SK-N-SH (cell line): ENCODE measurements around the gene CST9. TPM values are rescaled to one million over a fixed set of nuclear protein-coding genes. Genes with fewer than 3 reads are reported as not detected.

Source experiments
- CTCF ChIA-PET: fragments of 300-600, 350-600 bp; formaldehyde crosslinking; extraction: SDS; loops from one replicate; lab custom pipeline; 2021; lab: Yijun Ruan, JAX
- POLR2A ChIA-PET: fragments of 350-600 bp; sonication (Branson Sonifier 250); formaldehyde crosslinking; extraction: SDS; loops from one replicate; lab custom pipeline; 2020; ENCODE audit warnings: antibody characterized with exemption, inconsistent platforms; lab: Yijun Ruan, JAX
- DNase-seq: peaks from one replicate; pipeline ENCODE4 v3.0.0; 2012
- H2AFZ ChIP-seq: fragments of 200-600 bp; sonication (generic); 2 replicates; pipeline ENCODE4 v1.8.1; 2016; ENCODE audit warnings: antibody characterized with exemption, mild to moderate bottlenecking, low read depth
- H3F3A ChIP-seq: fragments of 200-600 bp; sonication (generic); replicated peaks from 2 replicates; pipeline ENCODE3; 2016; ENCODE audit warnings: antibody characterized with exemption, mild to moderate bottlenecking; ENCODE audit not compliant: insufficient read depth
- H3K27ac ChIP-seq, 2 experiments: fragments of 200-500 bp in 1 of 2; fragments of 200-600 bp in 1 of 2; sonication (Bioruptor generic) in 1 of 2; sonication (generic), shearing (Covaris generic) in 1 of 2; 2 replicates each; pipeline versions ENCODE4 v1.5.1 to v1.6.1; 2014 to 2016; ENCODE audit warnings: low read depth in 2 of 2, inconsistent platforms in 1 of 2, low read length in 1 of 2, mild to moderate bottlenecking in 1 of 2, mixed read lengths in 1 of 2
- H3K27me3 ChIP-seq: fragments of 200-600 bp; sonication (generic), shearing (Covaris generic); 2 replicates; pipeline ENCODE4 v1.6.1; 2016; ENCODE audit warnings: mixed run types; ENCODE audit not compliant: insufficient read depth
- H3K36me3 ChIP-seq, 2 experiments: fragments of 200-500 bp in 1 of 2; fragments of 200-600 bp in 1 of 2; sonication (Bioruptor generic) in 1 of 2; sonication (generic) in 1 of 2; replicated peaks in 1 of 2; 2 replicates each; pipeline versions ENCODE3 to v1.5.1; 2014 to 2016; ENCODE audit warnings: low read length in 1 of 2, mild to moderate bottlenecking in 1 of 2; ENCODE audit not compliant: insufficient read depth in 2 of 2, control insufficient read depth in 1 of 2
- H3K4me1 ChIP-seq, 2 experiments: fragments of 200-500 bp in 1 of 2; fragments of 200-600 bp in 1 of 2; sonication (Bioruptor generic) in 1 of 2; sonication (generic), shearing (Covaris generic) in 1 of 2; 2 replicates each; pipeline versions ENCODE4 v1.5.1 to v1.6.1; 2014 to 2016; ENCODE audit warnings: low read depth in 1 of 2, low read length in 1 of 2, mixed run types in 1 of 2; ENCODE audit not compliant: insufficient read depth in 2 of 2, control insufficient read depth in 1 of 2
- H3K4me2 ChIP-seq: fragments of 200-600 bp; sonication (generic), shearing (Covaris generic); 2 replicates; pipeline ENCODE4 v1.6.1; 2017; ENCODE audit warnings: mixed run types
- H3K4me3 ChIP-seq, 2 experiments: fragments of 200-500 bp in 1 of 2; fragments of 200-600 bp in 1 of 2; sonication (Bioruptor generic) in 1 of 2; sonication (generic), shearing (Covaris generic) in 1 of 2; 2 replicates each; pipeline versions ENCODE4 v1.5.1 to v1.8.1; 2014 to 2016; ENCODE audit warnings: low read depth in 2 of 2, inconsistent platforms in 1 of 2, low read length in 1 of 2, mild to moderate bottlenecking in 1 of 2, mixed read lengths in 1 of 2, moderate library complexity in 1 of 2
- H3K79me2 ChIP-seq: fragments of 200-600 bp; sonication (generic); 2 replicates; pipeline ENCODE4 v1.8.1; 2017; ENCODE audit warnings: mild to moderate bottlenecking; ENCODE audit not compliant: insufficient read depth
- H3K9ac ChIP-seq: fragments of 200-600 bp; sonication (generic); 2 replicates; pipeline ENCODE4 v1.6.1; 2017; ENCODE audit warnings: mixed run types
- H3K9me2 ChIP-seq: fragments of 200-600 bp; sonication (generic); 2 replicates; pipeline ENCODE4 v1.6.1; 2017; ENCODE audit warnings: mixed run types
- H3K9me3 ChIP-seq: fragments of 200-600 bp; sonication (generic); 2 replicates; pipeline ENCODE4 v1.6.1; 2017; ENCODE audit warnings: mixed run types, mild to moderate bottlenecking, moderate library complexity
- H4K20me1 ChIP-seq: fragments of 200-600 bp; sonication (generic); 2 replicates; pipeline ENCODE4 v1.6.1; 2017; ENCODE audit warnings: mild to moderate bottlenecking, mixed run types; ENCODE audit not compliant: insufficient read depth
- EP300 ChIP-seq, 2 experiments: IDR thresholded peaks; 2 replicates each; pipeline versions ENCODE4 v1.4.0 to v1.6.1; 2012; ENCODE audit warnings: borderline replicate concordance in 1 of 2, low read depth in 1 of 2, low read length in 1 of 2
- GABPA ChIP-seq: IDR thresholded peaks from 2 replicates; pipeline ENCODE4 v1.4.0; 2012; ENCODE audit warnings: low read depth, mild to moderate bottlenecking
- GATA2 ChIP-seq: sonication (generic); formaldehyde crosslinking; IDR thresholded peaks from 2 replicates; pipeline ENCODE4 v1.5.0; 2020; ENCODE audit warnings: mild to moderate bottlenecking, missing genetic modification reagents
- JUND ChIP-seq: IDR thresholded peaks from 2 replicates; pipeline ENCODE4 v1.4.0; 2012
- MEF2A ChIP-seq: IDR thresholded peaks from 2 replicates; pipeline ENCODE4 v1.4.0; 2012; ENCODE audit warnings: low read depth, borderline replicate concordance
- MXI1 ChIP-seq: IDR thresholded peaks from 2 replicates; pipeline ENCODE4 v1.6.1; 2012; ENCODE audit warnings: mild to moderate bottlenecking, low read depth, low read length, improper control_type of control experiment
- NFIC ChIP-seq: IDR thresholded peaks from 2 replicates; pipeline ENCODE4 v1.4.0; 2012; ENCODE audit warnings: borderline replicate concordance
- NRF1 ChIP-seq: IDR thresholded peaks from 2 replicates; pipeline ENCODE4 v1.6.1; 2012; ENCODE audit warnings: low read depth, mild to moderate bottlenecking, low read length
- POLR2AphosphoS5 ChIP-seq: IDR thresholded peaks from 2 replicates; pipeline ENCODE4 v1.6.1; 2012; ENCODE audit warnings: low read depth, low read length
- RAD21 ChIP-seq: IDR thresholded peaks from 2 replicates; pipeline ENCODE4 v1.6.1; 2012; ENCODE audit warnings: mild to moderate bottlenecking, low read length
- RFX5 ChIP-seq: IDR thresholded peaks from 2 replicates; pipeline ENCODE4 v1.6.1; 2012; ENCODE audit warnings: mild to moderate bottlenecking, improper control_type of control experiment, low read length
- RXRA ChIP-seq: IDR thresholded peaks from 2 replicates; pipeline ENCODE4 v1.4.0; 2012; ENCODE audit warnings: low read depth, mild to moderate bottlenecking, borderline replicate concordance
- SIN3A ChIP-seq: IDR thresholded peaks from 2 replicates; pipeline ENCODE4 v1.6.1; 2012; ENCODE audit warnings: low read depth, mild to moderate bottlenecking, low read length, moderate library complexity, borderline replicate concordance
- SMC3 ChIP-seq: IDR thresholded peaks from 2 replicates; pipeline ENCODE4 v1.6.1; 2012; ENCODE audit warnings: low read depth, low read length, improper control_type of control experiment
- WGBS: methylation state at CpG from one replicate; pipeline ENCODE4 v1.1.6; 2017; ENCODE audit warnings: low lambda C conversion rate; 5-methylcytosine and 5-hydroxymethylcytosine counted together
- polyA plus RNA-seq, 3 experiments: library from polyadenylated mRNA; depleted of rRNA; stranded (reverse); fragments of >200 nt; gene quantifications; 2 replicates each; pipeline ENCODE4 v1.2.3, GENCODE V29; 2012
- TF ChIP-seq, protein P1 (sequence below): fragments of 150-350 bp; IDR thresholded peaks from 2 replicates; pipeline ENCODE4 v1.6.1; 2016; ENCODE audit warnings: mild to moderate bottlenecking, low read depth, low read length
- TF ChIP-seq, protein P2 (sequence below): fragments of 150-350 bp; IDR thresholded peaks from 2 replicates; pipeline ENCODE4 v1.6.1; 2017; ENCODE audit warnings: antibody characterized with exemption, low read length, low read depth, borderline replicate concordance
- TF ChIP-seq, protein P3 (sequence below): fragments of 200-600 bp; sonication (generic); IDR thresholded peaks from 2 replicates; pipeline ENCODE4 v1.6.1; 2017; ENCODE audit warnings: antibody characterized with exemption, mild to moderate bottlenecking, moderate library complexity

CST9 gene
- polyA plus RNA-seq, 1 of the 3 experiments (the other 2 are of a cell fraction): not detected

DNA sequence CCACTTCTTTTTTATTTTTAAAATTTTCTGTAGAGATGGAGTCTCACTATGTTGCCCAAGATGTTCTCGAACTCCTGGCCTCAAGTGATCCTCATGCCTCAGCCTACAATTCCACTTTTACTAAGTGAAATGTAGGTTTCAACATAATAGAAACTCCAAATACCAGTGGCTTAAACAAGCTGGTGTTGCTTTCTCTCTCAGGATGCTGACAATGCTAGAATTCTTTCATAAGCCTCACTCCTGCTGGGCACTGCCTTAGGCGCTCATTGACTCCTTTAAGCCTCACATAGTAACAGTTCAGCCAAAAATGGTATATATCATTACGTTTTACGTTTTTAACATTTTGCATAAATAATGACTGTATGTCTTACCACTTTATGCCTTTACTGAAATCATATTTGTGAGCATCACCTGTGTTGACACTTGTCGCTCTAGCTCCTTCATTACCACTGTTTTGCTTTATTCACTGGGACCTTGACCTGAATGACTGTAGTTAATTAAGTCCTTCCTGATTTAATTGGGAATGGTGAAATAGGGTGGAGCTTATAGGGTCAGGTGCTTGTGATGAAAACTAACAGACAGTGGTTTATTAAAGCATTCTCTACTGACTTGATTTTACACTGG, 3.9 kb upstream of the CST9 start:
- WGBS: 64% methylated on average over 5 of the region's 5 CpGs
- H3K36me3 ChIP-seq: no peaks in the 10 kb centered on the region
- H3K9me2 ChIP-seq: no peaks in the 10 kb centered on the region
- no peaks in the 10 kb centered on the region for H3K79me2 ChIP-seq
- peaks cover 49% of the 10 kb centered on the region for H3K27me3 ChIP-seq
- no peak overlapping the region for H3K4me2 ChIP-seq
- no peak for TF ChIP-seq MXI1
- no peak for TF ChIP-seq MEF2A
- no peak for DNase-seq
- no peak overlapping the region for H3K9ac ChIP-seq
- no peak overlapping the region for H3K4me3 ChIP-seq
- ChIA-PET POLR2A (no interaction called here), CTCF (interaction anchor here (1.1 to 9.5 kb wide), 3 partner anchors 10 to 167 kb away, joined by 3 to 92 read pairs (median 3); no protein-coding TSS in a partner anchor)
- no peak overlapping the region for H3K27ac ChIP-seq
- no peaks in the 10 kb centered on the region for H3F3A ChIP-seq
- no peak overlapping the region for H2AFZ ChIP-seq
- no peaks in the 10 kb centered on the region for H4K20me1 ChIP-seq
- H3K9me3 ChIP-seq: no peaks in the 10 kb centered on the region
- no peaks in the 10 kb centered on the region for H3K4me1 ChIP-seq

DNA sequence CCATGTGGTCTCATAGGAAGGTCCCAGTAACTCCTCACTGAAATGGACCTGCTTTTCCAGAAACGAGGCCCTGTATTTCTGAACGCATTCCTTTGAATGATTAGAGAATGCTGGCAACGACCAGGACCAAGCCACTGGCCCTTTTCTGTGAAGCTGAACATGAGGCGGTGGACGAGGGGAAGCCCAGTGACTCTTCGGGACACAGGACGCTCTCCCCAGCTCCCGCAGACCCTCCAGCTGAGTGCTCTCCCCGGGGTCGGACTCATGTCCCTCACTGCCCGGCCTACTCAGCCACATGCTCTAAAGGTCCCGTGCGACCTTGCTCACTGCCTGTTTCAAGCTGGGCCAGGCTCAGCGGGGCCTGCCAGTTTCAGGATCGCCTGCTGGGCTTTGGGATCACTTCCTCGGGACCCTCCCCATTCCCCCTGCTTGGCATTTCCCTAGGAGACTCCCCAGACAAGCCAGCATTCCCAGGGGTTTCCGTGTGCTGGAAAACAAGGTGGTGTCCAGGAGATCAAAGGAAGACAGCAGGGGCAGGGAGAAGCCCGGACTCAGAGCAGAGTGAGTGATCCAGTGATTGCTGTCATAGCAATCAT, 2.6 kb upstream of the CST9 start:
- POLR2A ChIA-PET: no interaction called here
- Histone ChIP-seq H3K9ac (no peak overlapping the region), H3K4me1 (no peaks in the 10 kb centered on the region), H3K27ac (no peak overlapping the region), H4K20me1 (no peaks in the 10 kb centered on the region), H3K4me3 (no peak overlapping the region), H3K79me2 (no peaks in the 10 kb centered on the region), H3K27me3 (peaks cover 49% of the 10 kb centered on the region), H3K9me3 (no peaks in the 10 kb centered on the region), H2AFZ (no peak overlapping the region), H3K36me3 (no peaks in the 10 kb centered on the region), H3K9me2 (no peaks in the 10 kb centered on the region), H3K4me2 (no peak overlapping the region), H3F3A (no peaks in the 10 kb centered on the region)
- DNase-seq: no peak
- 45% methylated on average over 9 of the region's 18 CpGs for WGBS
- CTCF ChIA-PET: interaction anchor here (1.1 to 9.5 kb wide), 5 partner anchors 9 to 258 kb away, joined by 3 to 92 read pairs (median 8); partner anchors contain the start of gene NXT1
- TF ChIP-seq NRF1 (no peak), SMC3 (no peak), RFX5 (no peak)

DNA sequence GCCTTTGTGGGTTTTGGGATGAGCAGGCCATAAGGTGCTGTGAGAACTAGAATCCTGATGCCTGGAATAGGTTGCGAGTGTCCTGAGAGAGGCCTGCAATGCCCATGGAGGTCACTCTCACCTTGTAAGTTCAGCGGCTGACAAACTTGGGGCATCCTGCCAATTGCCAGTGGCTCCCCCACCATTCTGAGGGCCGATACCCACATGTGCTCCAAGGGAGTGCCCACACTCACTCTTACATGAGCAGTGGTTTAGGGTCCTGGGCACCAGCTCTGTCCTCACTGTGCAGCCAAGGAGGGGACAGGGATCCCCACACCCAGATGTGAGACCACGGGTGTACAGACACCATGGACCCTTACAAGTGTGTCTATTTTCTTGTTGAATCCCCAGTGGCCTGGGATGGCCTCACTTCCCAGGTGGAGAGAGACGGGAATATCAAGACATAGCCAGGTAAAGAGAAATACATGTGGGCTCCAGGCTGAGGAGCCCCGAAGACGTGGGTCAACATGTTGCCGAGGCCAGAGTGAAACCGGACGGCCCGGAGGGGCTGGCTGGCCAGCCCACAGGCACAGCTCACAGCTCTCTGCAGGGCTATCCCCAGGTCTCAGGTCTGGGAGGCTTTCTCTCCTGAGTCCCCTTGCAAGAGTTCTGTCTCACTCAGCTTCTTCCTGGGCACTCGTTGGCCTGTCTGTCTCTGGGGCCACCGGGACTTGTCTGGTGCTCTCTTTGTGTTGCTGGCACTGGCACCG, 2.0 kb upstream of the CST9 start:
- Histone ChIP-seq H3K27ac (no peak overlapping the region), H3K36me3 (no peaks in the 10 kb centered on the region), H3K9ac (no peak overlapping the region), H4K20me1 (no peaks in the 10 kb centered on the region), H3K27me3 (peaks cover 54% of the 10 kb centered on the region), H3K4me1 (no peaks in the 10 kb centered on the region), H3K4me3 (no peak overlapping the region), H3K9me2 (no peaks in the 10 kb centered on the region), H3K9me3 (no peaks in the 10 kb centered on the region), H3K79me2 (no peaks in the 10 kb centered on the region), H2AFZ (no peak overlapping the region), H3K4me2 (no peak overlapping the region), H3F3A (no peaks in the 10 kb centered on the region)
- POLR2A ChIA-PET: no interaction called here
- CTCF ChIA-PET: interaction anchor here (0.7 to 9.5 kb wide), 10 partner anchors 9 to 1376 kb away, joined by 3 to 92 read pairs (median 4); partner anchors contain the start of genes CSTL1 and NXT1
- no peak for DNase-seq
- 62% methylated on average over 11 of the region's 14 CpGs for WGBS
- TF ChIP-seq RFX5 (no peak), POLR2AphosphoS5 (no peak), NFIC (no peak), GABPA (no peak), RXRA (no peak), SIN3A (no peak), EP300 (IDR thresholded peaks at IDR 0.05; ENCODE audit: borderline replicate concordance in 1 of 2, low read depth in 1 of 2, low read length in 1 of 2) (no peak), JUND (no peak), RAD21 (no peak), GATA2 (CRISPR knock-in tag) (no peak)
- TF ChIP-seq, protein P1, sequence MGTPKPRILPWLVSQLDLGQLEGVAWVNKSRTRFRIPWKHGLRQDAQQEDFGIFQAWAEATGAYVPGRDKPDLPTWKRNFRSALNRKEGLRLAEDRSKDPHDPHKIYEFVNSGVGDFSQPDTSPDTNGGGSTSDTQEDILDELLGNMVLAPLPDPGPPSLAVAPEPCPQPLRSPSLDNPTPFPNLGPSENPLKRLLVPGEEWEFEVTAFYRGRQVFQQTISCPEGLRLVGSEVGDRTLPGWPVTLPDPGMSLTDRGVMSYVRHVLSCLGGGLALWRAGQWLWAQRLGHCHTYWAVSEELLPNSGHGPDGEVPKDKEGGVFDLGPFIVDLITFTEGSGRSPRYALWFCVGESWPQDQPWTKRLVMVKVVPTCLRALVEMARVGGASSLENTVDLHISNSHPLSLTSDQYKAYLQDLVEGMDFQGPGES: no peak
- TF ChIP-seq, protein P2, sequence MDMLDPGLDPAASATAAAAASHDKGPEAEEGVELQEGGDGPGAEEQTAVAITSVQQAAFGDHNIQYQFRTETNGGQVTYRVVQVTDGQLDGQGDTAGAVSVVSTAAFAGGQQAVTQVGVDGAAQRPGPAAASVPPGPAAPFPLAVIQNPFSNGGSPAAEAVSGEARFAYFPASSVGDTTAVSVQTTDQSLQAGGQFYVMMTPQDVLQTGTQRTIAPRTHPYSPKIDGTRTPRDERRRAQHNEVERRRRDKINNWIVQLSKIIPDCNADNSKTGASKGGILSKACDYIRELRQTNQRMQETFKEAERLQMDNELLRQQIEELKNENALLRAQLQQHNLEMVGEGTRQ: no peak
- TF ChIP-seq, protein P3, sequence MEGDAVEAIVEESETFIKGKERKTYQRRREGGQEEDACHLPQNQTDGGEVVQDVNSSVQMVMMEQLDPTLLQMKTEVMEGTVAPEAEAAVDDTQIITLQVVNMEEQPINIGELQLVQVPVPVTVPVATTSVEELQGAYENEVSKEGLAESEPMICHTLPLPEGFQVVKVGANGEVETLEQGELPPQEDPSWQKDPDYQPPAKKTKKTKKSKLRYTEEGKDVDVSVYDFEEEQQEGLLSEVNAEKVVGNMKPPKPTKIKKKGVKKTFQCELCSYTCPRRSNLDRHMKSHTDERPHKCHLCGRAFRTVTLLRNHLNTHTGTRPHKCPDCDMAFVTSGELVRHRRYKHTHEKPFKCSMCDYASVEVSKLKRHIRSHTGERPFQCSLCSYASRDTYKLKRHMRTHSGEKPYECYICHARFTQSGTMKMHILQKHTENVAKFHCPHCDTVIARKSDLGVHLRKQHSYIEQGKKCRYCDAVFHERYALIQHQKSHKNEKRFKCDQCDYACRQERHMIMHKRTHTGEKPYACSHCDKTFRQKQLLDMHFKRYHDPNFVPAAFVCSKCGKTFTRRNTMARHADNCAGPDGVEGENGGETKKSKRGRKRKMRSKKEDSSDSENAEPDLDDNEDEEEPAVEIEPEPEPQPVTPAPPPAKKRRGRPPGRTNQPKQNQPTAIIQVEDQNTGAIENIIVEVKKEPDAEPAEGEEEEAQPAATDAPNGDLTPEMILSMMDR: no peak
